Fibroblast of mammary gland (primary cell): ENCODE results near the gene CCDC70.

ENCODE experiments used
- DNase-seq: peaks from one replicate; pipeline ENCODE4 v3.0.0-alpha.2; 2010; ENCODE audit warnings: low read depth
- H3K4me3 ChIP-seq: 2 replicates; pipeline ENCODE4 v1.5.1; 2011; ENCODE audit warnings: low read depth, mild to moderate bottlenecking, low read length, moderate library complexity; ENCODE audit not compliant: control insufficient read depth
- CTCF ChIP-seq: conservative IDR thresholded peaks from 2 replicates; pipeline ENCODE4 v1.5.1; 2011; ENCODE audit warnings: low read depth, low read length, inconsistent platforms; ENCODE audit not compliant: control insufficient read depth, insufficient read depth

CCDC70 gene

GRCh38 chr13:51837016-51837415 lies 24.8 kb upstream of the CCDC70 start:
- DNase-seq = no peak
- no peak overlapping the region for H3K4me3 ChIP-seq
- TF ChIP-seq CTCF = no peak

DNA sequence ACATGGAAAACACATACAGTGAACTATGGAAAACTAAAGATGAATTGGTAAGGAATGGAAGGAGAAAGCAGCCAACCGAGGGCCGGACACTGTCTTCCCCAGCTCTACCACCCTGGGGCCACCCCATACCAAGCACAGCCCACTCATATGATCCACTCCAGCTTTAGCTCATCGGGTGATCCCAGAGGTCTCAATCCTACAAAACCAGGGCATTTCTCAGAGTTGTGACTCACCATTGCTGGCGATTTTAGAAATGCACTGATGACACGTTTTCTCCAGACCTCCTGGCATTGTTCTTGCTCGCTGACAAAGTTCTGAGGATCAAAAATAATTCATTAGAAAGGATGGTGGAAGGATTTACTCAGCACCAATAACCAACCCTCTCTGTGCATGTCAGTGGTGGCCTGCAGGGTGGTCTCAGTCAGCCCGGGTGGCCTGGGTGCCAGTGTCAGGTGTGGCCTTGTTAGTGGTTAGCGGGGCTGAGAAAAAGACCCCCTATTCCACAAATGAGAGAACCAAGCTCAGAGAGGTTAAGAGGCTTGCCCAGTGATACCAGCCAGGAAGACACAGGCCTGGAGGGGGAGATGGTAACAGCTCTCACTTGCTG lies 23.4 kb upstream of the CCDC70 start:
- DNase-seq = peak; percentile 84
- H3K4me3 ChIP-seq = no peak overlapping the region
- no peak for TF ChIP-seq CTCF

DNA sequence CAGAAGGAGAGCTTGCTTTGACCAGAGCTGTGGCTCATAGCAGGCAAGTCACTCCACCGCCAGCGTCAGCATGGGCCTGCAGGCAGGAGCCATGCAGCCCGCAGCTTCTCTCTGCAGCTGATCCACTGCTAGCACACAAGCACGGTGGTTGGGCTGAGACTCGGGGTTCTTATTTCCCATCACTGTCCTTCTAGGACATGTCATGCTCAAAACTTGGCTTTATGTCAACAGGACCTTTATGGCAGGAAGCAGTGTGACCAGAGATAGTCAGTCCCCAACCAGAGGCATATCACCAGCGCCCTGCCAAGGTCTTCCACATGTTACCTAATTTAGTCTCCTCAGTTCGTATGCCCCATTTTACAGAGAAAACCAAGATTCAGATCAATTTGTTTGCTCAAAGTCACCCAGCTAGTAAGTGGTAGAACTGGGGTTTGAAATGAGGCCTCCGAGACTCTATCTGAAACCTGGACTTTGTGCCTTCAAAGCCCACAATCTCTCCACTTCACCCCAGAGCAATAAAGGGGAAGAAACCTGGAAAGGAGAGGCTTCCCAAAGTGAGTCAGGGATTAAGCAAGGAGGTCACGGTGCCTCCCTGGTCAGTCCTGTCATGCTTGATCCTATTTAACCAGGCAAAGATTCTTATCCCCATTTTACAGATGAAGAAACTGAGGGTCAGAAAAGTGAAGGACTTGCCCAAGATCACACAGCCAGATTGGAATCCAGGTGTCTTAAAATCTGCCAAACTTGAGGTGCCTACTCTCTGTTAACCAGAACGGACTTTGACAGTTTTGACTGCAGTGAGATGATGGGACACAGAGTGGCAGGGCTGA lies 21.8 kb upstream of the CCDC70 start:
- DNase-seq = no peak
- no peak overlapping the region for H3K4me3 ChIP-seq
- TF ChIP-seq CTCF = no peak

- no peak overlapping the region for H3K4me3 ChIP-seq
- no peak for DNase-seq
- TF ChIP-seq CTCF = no peak
Observed at GRCh38 chr13:51840917-51841316, 20.9 kb upstream of the CCDC70 start.

DNA sequence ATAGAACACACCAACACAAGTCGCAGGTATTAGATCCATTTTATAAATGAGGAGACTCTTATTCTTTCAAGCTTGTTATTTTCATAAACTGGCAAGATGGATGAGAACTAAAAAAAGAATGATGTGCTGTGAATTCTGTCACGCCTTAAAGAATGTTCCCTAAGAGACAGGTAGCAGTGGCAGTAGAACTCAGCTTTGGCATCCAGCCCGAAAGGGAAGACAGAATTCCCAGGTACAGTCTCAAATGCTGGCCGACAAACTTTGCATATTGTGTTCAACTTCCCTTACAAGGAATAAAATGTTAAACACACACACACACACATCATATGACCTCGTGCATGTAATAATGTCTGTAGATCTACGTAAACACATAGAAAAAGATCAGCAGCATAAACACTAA lies 20.0 kb upstream of the CCDC70 start:
- no peak for DNase-seq
- no peak for TF ChIP-seq CTCF
- H3K4me3 ChIP-seq = no peak overlapping the region

DNA sequence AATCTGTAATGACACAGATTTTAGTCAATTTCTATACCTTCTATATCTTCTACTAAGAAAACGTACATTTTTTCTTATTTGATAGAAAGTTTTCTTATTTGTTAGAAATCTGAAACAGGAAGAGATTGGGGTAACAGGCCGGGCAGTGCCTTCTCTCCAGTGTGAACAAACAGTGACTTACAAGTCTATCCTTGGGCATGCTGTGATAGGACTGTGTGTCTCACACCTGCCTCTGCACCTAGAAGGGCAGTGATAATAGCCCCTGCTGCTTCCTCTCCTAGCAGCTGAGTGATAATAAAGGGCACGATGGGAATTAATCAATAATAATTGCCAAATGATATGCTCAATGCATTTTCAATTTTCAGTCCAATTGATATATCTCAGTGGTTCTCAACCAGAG lies 18.2 kb upstream of the CCDC70 start:
- DNase-seq = no peak
- no peak overlapping the region for H3K4me3 ChIP-seq
- TF ChIP-seq CTCF = no peak
